ENCODE results near the gene TMED10.
"Not testable (repeated sequence)": the region's sequence is repeated elsewhere in the genome, so short reads cannot be mapped to it uniquely, and the experiment has no call there.

Gene TMED10

GRCh38 chr14:75190023-75190422 lies 13.6 kb upstream of the TMED10 start:
- H3K9ac ChIP-seq (ENCODE audit: low read depth, low read length): no peak overlapping the region
- H3K9me3 ChIP-seq (ENCODE audit: control insufficient read depth, insufficient read depth, low read length): no peaks in the 10 kb centered on the region
- no peaks in the 10 kb centered on the region for H3K4me1 ChIP-seq (ENCODE audit: control insufficient read depth, insufficient read depth, low read length)
- H3K27me3 ChIP-seq (ENCODE audit: control insufficient read depth, insufficient read depth, low read length): no peaks in the 10 kb centered on the region
- no peaks in the 10 kb centered on the region for H3K36me3 ChIP-seq (ENCODE audit: control insufficient read depth, insufficient read depth, low read length)
- H3K4me3 ChIP-seq (ENCODE audit: low read depth, low read length): no peak overlapping the region

GRCh38 chr14:75188520-75189268 lies 12.3 kb upstream of the TMED10 start:
- H3K36me3 ChIP-seq (ENCODE audit: control insufficient read depth, insufficient read depth, low read length): no peaks in the 10 kb centered on the region
- no peak overlapping the region for H3K4me3 ChIP-seq (ENCODE audit: low read depth, low read length)
- no peak overlapping the region for H3K9ac ChIP-seq (ENCODE audit: low read depth, low read length)
- H3K27me3 ChIP-seq (ENCODE audit: control insufficient read depth, insufficient read depth, low read length): no peaks in the 10 kb centered on the region
- no peaks in the 10 kb centered on the region for H3K4me1 ChIP-seq (ENCODE audit: control insufficient read depth, insufficient read depth, low read length)
- no peaks in the 10 kb centered on the region for H3K9me3 ChIP-seq (ENCODE audit: control insufficient read depth, insufficient read depth, low read length)

- Histone ChIP-seq H3K27me3 (ENCODE audit: control insufficient read depth, insufficient read depth, low read length) (no peaks in the 10 kb centered on the region), H3K4me3 (ENCODE audit: low read depth, low read length) (no peak overlapping the region), H3K9me3 (ENCODE audit: control insufficient read depth, insufficient read depth, low read length) (no peaks in the 10 kb centered on the region), H3K4me1 (ENCODE audit: control insufficient read depth, insufficient read depth, low read length) (no peaks in the 10 kb centered on the region), H3K36me3 (ENCODE audit: control insufficient read depth, insufficient read depth, low read length) (no peaks in the 10 kb centered on the region), H3K9ac (ENCODE audit: low read depth, low read length) (no peak overlapping the region)
Observed at GRCh38 chr14:75188086-75188485, 11.7 kb upstream of the TMED10 start.

GRCh38 chr14:75186953-75187352 lies 10.5 kb upstream of the TMED10 start:
- Histone ChIP-seq H3K4me3 (ENCODE audit: low read depth, low read length) (no peak overlapping the region), H3K36me3 (ENCODE audit: control insufficient read depth, insufficient read depth, low read length) (no peaks in the 10 kb centered on the region), H3K4me1 (ENCODE audit: control insufficient read depth, insufficient read depth, low read length) (no peaks in the 10 kb centered on the region), H3K9ac (ENCODE audit: low read depth, low read length) (no peak overlapping the region), H3K9me3 (ENCODE audit: control insufficient read depth, insufficient read depth, low read length) (no peaks in the 10 kb centered on the region), H3K27me3 (ENCODE audit: control insufficient read depth, insufficient read depth, low read length) (no peaks in the 10 kb centered on the region)

GRCh38 chr14:75185251-75186040 lies 9.0 kb upstream of the TMED10 start:
- H3K4me3 ChIP-seq (ENCODE audit: low read depth, low read length): no peak overlapping the region
- H3K9me3 ChIP-seq (ENCODE audit: control insufficient read depth, insufficient read depth, low read length): no peaks in the 10 kb centered on the region
- H3K9ac ChIP-seq (ENCODE audit: low read depth, low read length): no peak overlapping the region
- H3K4me1 ChIP-seq (ENCODE audit: control insufficient read depth, insufficient read depth, low read length): no peaks in the 10 kb centered on the region
- H3K36me3 ChIP-seq (ENCODE audit: control insufficient read depth, insufficient read depth, low read length): no peaks in the 10 kb centered on the region
- H3K27me3 ChIP-seq (ENCODE audit: control insufficient read depth, insufficient read depth, low read length): no peaks in the 10 kb centered on the region

- Histone ChIP-seq H3K27me3 (ENCODE audit: control insufficient read depth, insufficient read depth, low read length) (no peaks in the 10 kb centered on the region), H3K4me1 (ENCODE audit: control insufficient read depth, insufficient read depth, low read length) (no peaks in the 10 kb centered on the region), H3K9ac (ENCODE audit: low read depth, low read length) (no peak overlapping the region), H3K36me3 (ENCODE audit: control insufficient read depth, insufficient read depth, low read length) (no peaks in the 10 kb centered on the region), H3K9me3 (ENCODE audit: control insufficient read depth, insufficient read depth, low read length) (no peaks in the 10 kb centered on the region), H3K4me3 (ENCODE audit: low read depth, low read length) (no peak overlapping the region)
Observed at GRCh38 chr14:75184492-75184891, 8.1 kb upstream of the TMED10 start.

GRCh38 chr14:75184039-75184438 lies 7.6 kb upstream of the TMED10 start:
- Histone ChIP-seq H3K4me3 (ENCODE audit: low read depth, low read length) (no peak overlapping the region), H3K27me3 (ENCODE audit: control insufficient read depth, insufficient read depth, low read length) (no peaks in the 10 kb centered on the region), H3K9ac (ENCODE audit: low read depth, low read length) (no peak overlapping the region), H3K36me3 (ENCODE audit: control insufficient read depth, insufficient read depth, low read length) (no peaks in the 10 kb centered on the region), H3K9me3 (ENCODE audit: control insufficient read depth, insufficient read depth, low read length) (no peaks in the 10 kb centered on the region), H3K4me1 (ENCODE audit: control insufficient read depth, insufficient read depth, low read length) (no peaks in the 10 kb centered on the region)

- Histone ChIP-seq H3K9ac (ENCODE audit: low read depth, low read length) (no peak overlapping the region), H3K36me3 (ENCODE audit: control insufficient read depth, insufficient read depth, low read length) (no peaks in the 10 kb centered on the region), H3K4me3 (ENCODE audit: low read depth, low read length) (no peak overlapping the region), H3K4me1 (ENCODE audit: control insufficient read depth, insufficient read depth, low read length) (no peaks in the 10 kb centered on the region), H3K9me3 (ENCODE audit: control insufficient read depth, insufficient read depth, low read length) (no peaks in the 10 kb centered on the region), H3K27me3 (ENCODE audit: control insufficient read depth, insufficient read depth, low read length) (no peaks in the 10 kb centered on the region)
Observed at GRCh38 chr14:75183225-75183624, 6.8 kb upstream of the TMED10 start.

GRCh38 chr14:75182821-75183220 lies 6.4 kb upstream of the TMED10 start:
- no peaks in the 10 kb centered on the region for H3K27me3 ChIP-seq (ENCODE audit: control insufficient read depth, insufficient read depth, low read length)
- H3K36me3 ChIP-seq (ENCODE audit: control insufficient read depth, insufficient read depth, low read length): no peaks in the 10 kb centered on the region
- H3K4me3 ChIP-seq (ENCODE audit: low read depth, low read length): no peak overlapping the region
- H3K9me3 ChIP-seq (ENCODE audit: control insufficient read depth, insufficient read depth, low read length): no peaks in the 10 kb centered on the region
- no peak overlapping the region for H3K9ac ChIP-seq (ENCODE audit: low read depth, low read length)
- no peaks in the 10 kb centered on the region for H3K4me1 ChIP-seq (ENCODE audit: control insufficient read depth, insufficient read depth, low read length)

GRCh38 chr14:75182163-75182562 lies 5.8 kb upstream of the TMED10 start:
- not testable (repeated sequence) for H3K9me3 ChIP-seq (ENCODE audit: control insufficient read depth, insufficient read depth, low read length); H3K4me1 ChIP-seq (ENCODE audit: control insufficient read depth, insufficient read depth, low read length); H3K36me3 ChIP-seq (ENCODE audit: control insufficient read depth, insufficient read depth, low read length); H3K4me3 ChIP-seq (ENCODE audit: low read depth, low read length); H3K9ac ChIP-seq (ENCODE audit: low read depth, low read length); H3K27me3 ChIP-seq (ENCODE audit: control insufficient read depth, insufficient read depth, low read length)

- no peaks in the 10 kb centered on the region for H3K9me3 ChIP-seq (ENCODE audit: control insufficient read depth, insufficient read depth, low read length)
- no peaks in the 10 kb centered on the region for H3K27me3 ChIP-seq (ENCODE audit: control insufficient read depth, insufficient read depth, low read length)
- no peak overlapping the region for H3K4me3 ChIP-seq (ENCODE audit: low read depth, low read length)
- H3K36me3 ChIP-seq (ENCODE audit: control insufficient read depth, insufficient read depth, low read length): no peaks in the 10 kb centered on the region
- H3K4me1 ChIP-seq (ENCODE audit: control insufficient read depth, insufficient read depth, low read length): no peaks in the 10 kb centered on the region
- no peak overlapping the region for H3K9ac ChIP-seq (ENCODE audit: low read depth, low read length)
Observed at GRCh38 chr14:75181293-75182062, 5.1 kb upstream of the TMED10 start.
